Measurements from ENCODE around the gene MZT2A.
"Not testable (repeated sequence)": the region's sequence is repeated elsewhere in the genome, so short reads cannot be mapped to it uniquely, and the experiment has no call there.

The MZT2A gene

GRCh38 chr2:131445896-131446295, 46.3 kb downstream of the MZT2A start:
- DNase-seq: no peak

GRCh38 chr2:131445515-131445797, 46.7 kb downstream of the MZT2A start:
- not testable (repeated sequence) for DNase-seq

- DNase-seq: not testable (repeated sequence)
Measured at GRCh38 chr2:131444736-131445514, 47.3 kb downstream of the MZT2A start.

GRCh38 chr2:131440742-131441468, 51.3 kb downstream of the MZT2A start:
- DNase-seq: not testable (repeated sequence)
